H1 (cell line): ENCODE data around the gene CLRN1. TPM values are rescaled to one million over a fixed set of nuclear protein-coding genes. Genes with fewer than 3 reads are reported as not detected.

Experiments
- SAP30 ChIP-seq: fragments of 300-600 bp; sonication (generic); IDR thresholded peaks from 2 replicates; pipeline ENCODE4 v1.7.1; 2012; ENCODE audit warnings: low read length, moderate library complexity, mild to moderate bottlenecking, inconsistent platforms; ENCODE audit not compliant: insufficient read depth, insufficient replicate concordance
- polyA plus RNA-seq, 7 experiments: library from polyadenylated mRNA; depleted of rRNA in 3 of 7; stranded (reverse) in 5 of 7; unstranded in 2 of 7; fragments of >200 nt in 5 of 7; fragments of 200-250 nt in 2 of 7; gene quantifications; 1 replicate in 5 of 7; 2 replicates in 1 of 7; 4 replicates in 1 of 7; pipeline versions ENCODE4 v1.2.1 to v1.2.3, GENCODE V29; 2011 to 2013; ENCODE audit warnings: missing spikeins in 2 of 7, mixed read lengths in 2 of 7
- total RNA-seq: library from RNA; stranded (reverse); fragmentation: NEBNext Ultra II Directional; extraction: Animal tissue kit (Norgen Biotek cat#: 25700); gene quantifications from 2 replicates; pipeline ENCODE4 v1.2.1, GENCODE V29; 2021
- TF ChIP-seq, protein P1 (sequence below): IDR thresholded peaks from 2 replicates; pipeline ENCODE4 v1.6.1; 2011; ENCODE audit warnings: low read depth, mild to moderate bottlenecking, low read length; ENCODE audit not compliant: insufficient read depth

The CLRN1 gene
- total and polyA plus RNA-seq, 2 of the 8 experiments (the other 6 are each of a cell fraction or from before 2014, with no cell fraction given), result 0.20 to 0.35 TPM

DNA sequence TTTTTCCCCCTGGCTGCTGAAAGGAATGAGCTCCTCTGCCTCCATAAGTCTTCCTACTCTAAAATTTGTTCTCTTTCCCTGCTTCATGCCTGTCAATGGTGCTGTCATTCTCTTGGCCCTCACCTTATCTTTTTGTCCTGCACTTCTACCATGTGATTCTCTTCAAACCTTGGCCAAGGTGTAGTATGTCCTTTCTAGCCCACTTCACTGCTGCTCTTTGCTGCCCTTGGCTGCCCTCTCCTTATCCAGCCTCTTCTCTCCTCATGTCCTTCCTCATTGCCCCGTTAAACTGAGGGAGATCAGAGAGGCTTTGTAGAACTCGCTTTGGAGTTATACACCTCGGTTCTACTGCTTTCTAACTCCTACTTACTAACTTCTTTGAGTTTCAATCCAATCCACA lies 87.0 kb downstream of the CLRN1 start (continued):
- no peak for TF ChIP-seq SAP30
- TF ChIP-seq, protein P1, sequence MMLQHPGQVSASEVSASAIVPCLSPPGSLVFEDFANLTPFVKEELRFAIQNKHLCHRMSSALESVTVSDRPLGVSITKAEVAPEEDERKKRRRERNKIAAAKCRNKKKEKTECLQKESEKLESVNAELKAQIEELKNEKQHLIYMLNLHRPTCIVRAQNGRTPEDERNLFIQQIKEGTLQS, result no peak
